Muscle of arm (tissue), 12 donors: ENCODE data around the gene ALPK1. TPM values are rescaled to one million over a fixed set of nuclear protein-coding genes. Genes with fewer than 3 reads are reported as not detected.

ENCODE experiments used
- DNase-seq: peaks from one replicate; pipeline ENCODE4 v3.0.0-alpha.2; 2013
- polyA plus RNA-seq, 12 donors: library from polyadenylated mRNA; unstranded; fragments of 120-200 nt; gene quantifications; one replicate each; pipeline ENCODE4 v1.2.1, GENCODE V29; 2013; ENCODE audit not compliant: insufficient read length in 12 of 12

The ALPK1 gene
- polyA plus RNA-seq, 12 donors = 2.4 to 16.9 (median 7.7) TPM; not detected in 1

DNA sequence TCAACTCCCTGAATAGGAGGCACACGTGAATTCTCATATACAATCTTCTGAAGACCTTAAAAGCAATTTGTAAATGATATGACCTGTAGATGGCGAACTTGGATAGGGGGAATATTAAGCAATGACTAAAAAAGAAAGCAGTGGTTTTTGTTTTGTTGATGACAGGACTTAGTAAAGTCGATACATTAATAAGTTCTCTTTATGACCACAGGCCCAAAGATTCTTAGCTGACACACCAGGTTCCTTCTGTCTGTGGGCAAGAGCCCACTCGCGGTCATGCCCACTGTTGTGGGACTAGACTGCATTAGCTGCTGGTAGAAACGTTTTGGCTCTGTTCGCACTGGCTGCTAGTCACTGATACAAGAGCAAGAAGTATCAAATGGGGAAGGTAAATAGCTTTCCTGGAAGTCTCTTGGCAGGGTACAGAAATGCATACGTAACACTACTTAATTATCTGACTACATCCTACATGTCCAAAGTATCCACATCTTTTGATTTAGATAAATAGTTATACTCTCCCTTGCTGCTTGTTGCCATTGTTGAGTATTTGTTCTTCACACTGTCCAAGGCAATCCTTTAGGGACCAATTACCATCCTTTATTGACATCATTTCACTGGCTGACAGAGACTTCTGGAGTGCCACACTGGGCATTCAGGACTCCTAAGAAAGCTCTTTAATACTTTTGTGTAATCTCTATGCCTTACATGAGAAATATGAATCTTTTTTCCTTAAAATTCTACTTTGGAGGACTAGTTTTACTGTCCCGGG is 31.0 kb downstream of the ALPK1 start:
- peak; percentile 41 for DNase-seq

DNA sequence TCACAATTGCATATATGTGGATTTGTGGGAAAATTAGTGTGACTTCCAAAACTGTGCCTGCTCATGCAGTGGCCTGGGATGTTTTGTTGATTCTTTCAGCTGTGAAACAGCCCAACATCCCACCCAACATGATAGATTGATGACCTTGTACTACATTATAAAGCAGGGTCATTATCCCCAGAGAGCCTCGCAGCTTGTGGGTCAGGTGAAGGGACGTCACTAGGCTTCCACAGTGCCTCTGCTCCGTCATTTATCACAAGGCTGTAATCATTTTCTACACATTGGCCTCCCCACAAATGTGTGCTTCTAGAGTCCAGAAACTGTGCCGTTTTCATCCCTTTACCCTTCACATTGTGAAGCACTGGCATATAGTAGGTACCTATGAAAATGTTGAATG is 31.6 kb downstream of the ALPK1 start:
- DNase-seq = no peak

DNA sequence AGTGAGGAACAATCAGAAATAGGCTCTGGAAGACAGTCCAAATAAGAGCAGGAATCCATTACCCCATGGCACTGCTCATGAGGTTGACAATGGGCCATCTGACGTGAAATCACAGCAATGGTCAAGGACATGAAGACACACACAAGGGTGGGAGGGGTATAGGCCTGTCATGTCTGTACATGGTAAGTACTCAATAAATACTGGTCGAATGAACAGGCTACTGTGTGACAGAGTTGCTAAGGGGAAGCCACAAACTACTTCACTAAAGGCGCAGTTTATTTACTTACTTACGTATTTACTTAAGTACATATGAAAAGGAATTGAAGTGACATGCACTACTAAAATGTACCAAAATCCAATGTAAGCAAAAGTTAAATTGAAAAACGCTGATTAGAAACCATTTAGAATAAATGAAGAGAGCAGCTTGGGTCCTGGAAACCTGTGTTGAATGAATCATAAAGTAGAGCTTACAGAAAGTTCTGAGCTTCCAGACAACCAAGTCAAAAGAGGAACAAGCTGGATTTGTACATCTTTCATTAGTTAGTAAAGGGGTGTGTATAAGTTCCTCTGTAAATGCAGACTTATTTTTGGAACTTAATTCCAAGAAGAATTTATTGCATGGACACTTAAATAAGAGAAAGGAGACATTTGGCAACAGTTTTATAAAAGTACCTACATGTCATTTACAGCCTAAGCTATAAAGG is 32.7 kb downstream of the ALPK1 start:
- DNase-seq = no peak

DNA sequence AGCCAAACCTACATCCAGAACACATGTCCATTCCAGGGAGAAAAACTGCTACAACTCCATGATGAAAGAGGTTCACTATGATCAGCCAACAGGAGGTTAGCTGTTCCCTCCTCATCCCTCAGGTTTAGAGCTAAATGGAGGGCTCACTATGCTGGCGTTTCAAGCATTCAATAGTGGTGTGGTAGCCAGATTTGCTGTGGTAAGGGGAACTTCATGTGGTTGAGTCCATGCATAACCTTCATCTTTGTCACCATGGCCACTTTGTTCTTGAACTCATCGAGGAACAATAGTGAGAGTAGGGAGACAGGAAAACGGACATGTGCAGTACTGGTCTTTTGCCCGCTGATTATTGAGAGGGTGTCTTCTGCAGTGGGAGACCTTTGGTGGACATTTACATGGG is 33.8 kb downstream of the ALPK1 start:
- no peak for DNase-seq

DNA sequence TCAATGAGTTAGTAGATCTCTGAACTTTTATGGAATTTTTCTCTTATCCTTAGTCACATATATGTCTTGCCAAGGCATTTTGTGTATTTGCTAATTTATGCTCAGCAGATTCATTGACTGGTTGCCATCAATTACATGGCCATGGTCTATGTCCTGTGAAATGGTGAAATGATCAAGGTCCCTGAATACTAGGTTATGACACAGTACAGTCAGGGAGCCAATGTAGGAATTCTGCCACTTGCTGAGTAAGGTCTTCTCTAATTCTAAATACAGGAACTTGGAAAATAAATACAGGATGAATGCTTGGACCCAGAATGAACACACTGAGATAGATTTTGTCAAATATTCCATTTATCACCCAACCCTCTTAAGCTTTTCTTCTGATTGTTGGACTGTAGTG is 35.2 kb downstream of the ALPK1 start:
- no peak for DNase-seq

DNA sequence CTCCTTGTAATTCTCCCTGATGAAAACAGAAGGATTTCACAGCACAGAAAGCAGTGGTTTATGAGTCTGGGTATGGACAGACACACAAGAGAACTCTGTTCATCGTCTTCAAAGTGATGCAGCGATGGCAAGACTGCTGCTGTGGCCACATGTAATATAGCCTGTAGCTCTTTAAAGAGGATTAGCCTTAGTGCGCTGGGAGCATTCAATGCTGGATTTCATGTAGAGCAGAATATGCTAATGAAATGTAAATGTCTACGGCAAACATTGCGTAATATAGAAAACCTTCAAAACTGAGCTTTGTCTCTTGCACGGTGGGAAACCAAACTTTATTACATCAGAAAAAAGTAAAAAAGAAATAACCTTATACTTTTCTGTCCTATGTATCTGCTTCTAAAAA is 42.9 kb downstream of the ALPK1 start:
- no peak for DNase-seq

DNA sequence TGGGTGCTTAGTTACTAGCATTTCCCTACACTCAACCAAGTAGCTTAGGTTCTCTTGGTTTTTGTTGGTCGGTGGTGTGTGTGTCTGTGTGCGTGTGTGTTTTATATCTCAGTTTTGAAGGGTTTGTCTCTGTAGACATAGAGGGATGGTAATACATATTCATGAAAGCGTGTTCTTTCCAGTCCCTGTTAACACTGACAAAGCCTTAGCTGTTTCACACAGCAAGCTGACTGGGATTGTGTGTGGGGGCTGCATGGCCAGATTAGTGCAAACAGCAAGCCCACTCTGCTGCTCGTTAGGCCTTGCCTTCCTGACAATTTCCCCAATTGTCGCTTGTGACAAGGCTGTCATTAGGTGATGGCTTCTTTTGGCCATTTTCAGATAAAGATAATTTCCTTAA is 43.9 kb downstream of the ALPK1 start:
- DNase-seq = no peak

DNA sequence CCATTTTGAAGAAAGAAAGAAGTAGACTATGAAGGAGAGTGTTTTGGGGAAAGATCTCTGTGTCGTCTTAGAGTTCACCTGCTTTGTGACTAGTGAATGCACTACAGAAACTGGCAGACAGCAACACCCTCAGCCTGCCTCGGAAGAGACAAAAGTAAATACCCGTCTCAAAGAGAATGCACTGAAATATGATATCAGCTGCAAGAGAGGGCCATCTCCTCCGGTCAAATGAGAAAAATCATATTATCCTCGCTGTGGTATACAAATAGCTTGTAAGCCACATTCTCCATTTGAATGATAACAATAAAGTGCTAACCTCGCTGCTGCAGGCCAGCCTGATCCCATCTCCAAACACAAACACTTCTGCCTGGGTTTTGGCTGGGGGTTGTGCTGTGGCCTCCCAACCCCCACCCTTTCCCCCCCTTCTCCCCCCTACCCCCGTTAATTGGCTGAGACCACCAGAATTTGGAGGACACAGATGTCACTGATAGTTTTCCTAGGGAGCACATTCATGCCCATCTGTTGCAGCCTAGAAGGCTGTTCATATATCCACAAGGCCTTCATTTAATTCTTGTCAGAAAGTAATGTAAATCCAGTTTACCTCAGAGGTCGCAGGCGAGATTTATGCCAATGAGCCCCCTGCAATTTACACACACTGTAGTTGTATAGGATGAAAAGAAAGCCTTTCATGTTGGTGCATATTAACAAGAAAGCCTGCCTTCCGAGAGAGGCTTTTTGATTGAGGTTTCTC is 46.3 kb downstream of the ALPK1 start:
- no peak for DNase-seq

DNA sequence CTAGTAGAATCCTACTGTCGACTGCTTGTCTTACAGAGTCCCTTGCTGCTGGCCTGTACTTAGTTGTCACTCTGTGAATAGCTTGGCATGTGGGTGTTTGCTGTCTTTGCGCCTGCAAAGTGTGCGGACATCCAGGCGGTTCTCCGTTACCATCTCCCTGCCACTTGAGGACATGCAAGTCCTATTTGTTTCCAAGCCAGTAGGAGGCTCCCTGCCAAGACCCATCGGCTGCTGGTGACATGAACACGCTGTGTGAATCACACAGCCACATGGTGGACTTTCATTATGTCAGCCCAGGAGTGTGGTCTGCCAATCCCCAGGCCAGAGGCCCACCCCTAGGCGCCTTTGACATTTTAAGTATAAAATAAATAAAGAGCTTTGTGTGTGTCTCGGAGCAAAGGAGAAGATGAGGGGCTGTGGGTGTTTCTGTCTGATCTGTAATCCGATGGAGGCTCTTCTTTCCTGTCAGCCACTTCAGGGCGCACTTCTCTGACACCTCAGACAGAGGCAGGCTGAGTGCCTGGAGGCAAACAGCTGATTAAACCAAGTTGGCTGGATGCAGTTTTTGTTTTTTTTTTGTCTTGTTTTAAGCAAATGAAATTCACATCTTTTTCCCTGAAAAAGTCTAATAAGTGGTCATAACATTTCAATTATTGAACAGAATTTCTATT is 51.5 kb downstream of the ALPK1 start:
- peak; percentile 15 for DNase-seq

DNA sequence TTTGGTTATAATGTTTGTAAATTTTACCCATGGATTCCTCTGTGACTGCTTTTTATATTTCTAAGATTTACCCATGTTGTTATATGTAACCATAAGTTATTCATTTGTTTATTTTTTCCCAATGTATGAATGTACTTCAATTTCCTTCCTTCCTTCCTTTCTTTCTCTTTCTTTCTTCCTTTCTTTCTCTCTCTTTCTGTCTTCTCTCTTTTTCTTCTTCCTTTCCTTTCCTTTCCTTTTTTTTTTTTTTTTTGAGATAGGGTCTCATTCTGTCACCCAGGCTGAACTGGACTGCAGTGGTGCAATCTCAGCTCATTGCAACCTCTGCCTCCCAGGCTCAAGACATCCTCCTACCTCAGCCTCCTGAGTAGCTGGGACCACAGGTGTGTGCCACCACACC is 55.6 kb downstream of the ALPK1 start:
- DNase-seq = no peak

DNA sequence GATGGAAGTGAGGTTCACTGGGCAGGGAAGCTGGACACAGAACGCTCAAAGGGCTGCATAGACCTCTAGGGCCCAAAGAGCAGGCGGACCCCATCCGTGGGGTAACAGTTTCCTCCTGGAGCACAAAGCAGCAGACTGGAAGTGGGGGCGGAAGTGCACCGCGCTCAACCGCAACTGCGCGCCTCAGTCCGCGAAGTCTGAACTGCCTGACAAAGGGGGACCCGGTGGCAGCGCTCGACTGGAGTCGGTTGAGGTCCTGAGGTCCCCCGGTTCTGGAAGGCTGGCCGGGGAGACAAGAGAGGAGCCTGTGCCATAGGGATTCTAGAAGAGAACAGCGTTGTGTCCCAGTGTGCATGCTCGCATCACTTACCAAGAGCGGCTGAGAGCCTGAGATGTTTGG is 58.5 kb downstream of the ALPK1 start:
- DNase-seq = no peak

DNA sequence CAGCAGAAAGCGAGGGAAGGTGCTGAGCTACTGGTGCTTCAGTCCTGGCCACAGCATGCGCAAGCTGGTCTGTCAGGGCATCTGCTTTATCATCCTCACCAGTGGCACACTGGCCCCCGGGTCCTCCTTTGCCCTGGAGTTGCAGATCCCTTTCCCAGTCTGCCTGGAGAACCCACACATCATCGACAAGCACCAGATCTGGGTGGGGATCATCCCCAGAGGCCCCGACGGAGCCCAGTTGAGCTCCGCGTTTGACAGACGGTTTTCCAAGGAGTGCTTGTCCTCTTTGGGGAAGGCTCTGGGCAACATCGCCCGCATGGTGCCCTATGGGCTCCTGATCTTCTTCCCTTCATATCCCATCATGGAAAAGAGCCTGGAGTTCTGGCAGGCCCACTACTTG is 60.3 kb downstream of the ALPK1 start:
- no peak for DNase-seq

DNA sequence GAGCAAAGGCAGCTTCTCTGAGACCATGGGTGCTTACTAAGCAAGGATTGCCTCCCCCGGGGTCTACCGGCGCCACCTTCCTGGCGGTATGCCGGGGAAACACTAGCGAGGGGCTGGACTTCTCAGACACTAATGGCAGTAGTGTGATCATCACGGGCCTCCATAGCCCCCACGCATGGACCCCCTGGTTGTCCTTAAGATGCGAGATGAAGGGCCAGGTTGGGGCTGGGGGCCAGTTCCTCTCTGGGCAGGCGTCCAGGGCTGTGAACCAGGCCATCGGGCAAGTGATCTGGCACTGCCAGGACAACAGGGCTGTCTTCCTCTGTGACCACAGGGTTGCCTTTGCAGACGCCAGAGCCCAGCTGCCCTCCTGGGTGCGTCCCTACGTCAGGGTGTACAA is 60.7 kb downstream of the ALPK1 start:
- DNase-seq = no peak

DNA sequence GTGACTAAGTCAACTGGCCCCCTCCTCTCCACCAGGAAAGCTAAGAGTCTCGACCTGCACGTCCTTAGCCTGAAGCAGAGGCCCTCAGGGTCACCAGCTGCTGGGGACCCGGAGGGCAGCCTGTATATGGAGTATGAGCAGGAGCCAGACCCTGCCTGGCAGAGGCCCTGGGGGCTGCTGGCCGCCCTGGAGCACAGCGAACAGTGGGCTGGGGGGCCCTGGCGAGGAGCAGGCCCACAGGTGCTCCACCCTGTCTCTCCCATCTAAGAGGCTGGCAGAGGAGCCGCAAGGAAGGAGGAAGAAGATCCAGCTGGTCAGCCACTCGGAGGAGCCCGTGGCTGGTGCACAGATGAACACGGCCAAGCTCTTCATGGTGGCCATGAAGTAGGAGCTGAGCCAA is 61.2 kb downstream of the ALPK1 start:
- DNase-seq = no peak

DNA sequence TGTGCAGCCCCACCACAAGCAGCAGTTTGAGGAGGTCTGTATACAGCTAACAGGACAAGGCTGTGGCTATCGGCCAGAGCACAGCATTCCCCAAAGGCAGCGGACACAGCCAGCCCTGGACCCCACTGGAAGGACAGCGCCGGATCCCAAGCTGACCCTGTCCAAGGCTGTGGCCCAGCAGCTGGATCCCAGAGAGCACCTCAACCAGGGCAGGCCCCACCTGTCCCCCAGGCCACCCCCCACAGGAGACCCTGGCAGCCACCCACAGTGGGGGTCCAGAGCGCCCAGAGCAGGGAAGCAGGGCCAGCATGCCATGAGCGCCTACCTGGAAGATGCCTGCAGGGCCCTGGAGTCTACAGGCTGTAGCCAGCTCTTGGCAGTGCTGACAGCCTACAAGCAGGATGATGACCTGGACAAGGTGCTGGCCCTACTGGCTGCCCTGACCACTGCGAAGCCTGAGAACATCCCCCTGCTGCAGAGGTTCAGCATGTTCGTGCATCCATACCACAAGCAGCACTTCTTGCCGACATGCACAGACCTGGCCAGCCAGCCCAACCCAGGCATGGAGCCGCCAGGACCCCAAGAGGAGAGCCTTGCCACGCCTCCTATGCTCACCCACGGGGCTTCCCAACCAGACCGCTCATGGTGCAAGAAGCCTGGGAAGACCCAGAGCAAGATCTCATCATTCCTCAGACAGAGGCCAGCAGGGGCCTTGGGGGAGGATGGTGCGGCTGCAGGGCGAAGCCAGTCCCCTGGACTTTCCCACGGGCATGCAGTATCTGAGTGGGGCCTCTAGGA is 62.0 kb downstream of the ALPK1 start:
- no peak for DNase-seq

DNA sequence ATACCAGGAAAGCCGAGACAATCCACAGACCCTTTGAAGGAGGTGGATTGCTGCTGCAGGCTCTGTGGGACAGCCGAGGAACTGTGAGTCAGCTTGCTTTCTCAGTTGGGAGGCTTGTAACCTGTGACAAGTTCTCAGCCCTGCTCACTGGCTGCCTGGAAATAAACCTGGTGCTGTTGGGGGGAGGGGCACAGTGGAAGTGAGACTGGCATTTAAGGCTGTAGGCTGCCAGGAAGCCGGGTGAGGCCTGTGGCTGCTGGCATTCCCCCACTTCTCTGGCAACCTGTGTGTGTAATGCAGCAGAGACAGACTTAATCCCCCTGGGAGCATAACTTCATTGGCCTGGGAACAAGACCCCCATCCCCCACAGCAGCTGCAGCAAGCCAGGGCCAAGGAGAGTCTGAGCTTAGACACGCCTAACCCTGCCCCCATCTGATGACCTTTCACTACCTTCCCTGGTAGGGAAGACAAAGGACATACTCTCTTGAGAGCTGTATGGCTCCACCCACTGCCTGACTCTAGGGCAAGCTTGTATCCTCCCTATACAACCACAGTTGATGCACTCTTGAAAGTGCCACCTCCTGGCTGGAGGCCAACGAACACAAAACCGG is 64.1 kb downstream of the ALPK1 start:
- DNase-seq = no peak

DNA sequence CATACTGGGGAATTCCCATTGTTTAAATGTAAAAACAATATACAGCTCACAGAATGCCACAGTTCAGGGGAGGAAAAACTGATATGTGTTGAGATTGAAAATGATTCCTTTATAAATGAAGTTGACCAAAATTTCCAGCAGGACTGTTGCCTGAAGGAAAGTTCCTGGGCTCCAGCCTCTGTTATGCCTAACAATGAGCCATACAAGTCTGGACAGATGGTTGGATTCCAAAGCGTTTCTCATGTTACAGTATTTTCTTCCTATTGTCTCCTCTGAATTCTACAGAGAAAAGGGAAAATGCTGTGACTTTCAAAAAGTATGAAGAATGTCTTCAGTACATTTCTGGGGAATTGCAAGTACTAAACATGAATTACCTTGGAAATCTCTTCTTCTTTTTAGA is 73.3 kb downstream of the ALPK1 start:
- no peak for DNase-seq

DNA sequence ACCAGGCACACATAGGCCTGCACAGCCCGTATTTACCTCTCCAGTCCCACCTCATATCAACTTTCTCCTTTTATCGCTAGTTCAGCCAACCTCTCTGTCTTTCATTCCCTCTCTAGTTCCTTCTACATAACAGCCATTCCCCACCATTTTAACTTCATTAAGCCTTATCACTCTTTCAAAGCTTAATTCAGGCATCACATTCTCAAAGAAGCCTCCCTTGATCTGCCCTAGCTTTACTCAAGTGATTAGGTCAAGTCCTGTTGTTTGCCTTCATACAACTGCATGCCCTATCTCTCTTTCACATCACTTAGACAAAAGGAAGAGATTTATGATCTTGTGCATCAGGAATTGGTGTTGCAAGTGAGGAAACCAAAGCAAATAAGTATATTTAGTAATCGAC is 74.2 kb downstream of the ALPK1 start:
- no peak for DNase-seq

DNA sequence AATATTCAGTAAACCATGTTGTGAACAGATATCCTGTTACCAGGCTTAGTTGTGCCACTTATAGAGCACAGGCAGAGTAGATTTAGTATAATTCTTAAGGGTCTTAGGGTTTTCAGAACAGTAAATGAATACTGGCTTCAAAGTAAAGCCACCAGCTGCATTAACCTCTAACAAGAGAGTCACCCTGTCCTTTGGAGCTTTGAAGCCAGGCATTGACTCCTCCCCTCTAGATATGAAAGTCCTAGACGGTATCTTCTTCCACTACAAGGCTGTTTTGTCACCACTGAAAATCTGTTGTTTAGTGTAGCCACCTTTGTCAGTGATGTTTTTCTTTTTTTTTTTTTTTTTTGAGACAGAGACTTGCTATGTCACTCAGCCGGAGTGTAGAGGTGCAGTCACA is 77.7 kb downstream of the ALPK1 start:
- DNase-seq = no peak

DNA sequence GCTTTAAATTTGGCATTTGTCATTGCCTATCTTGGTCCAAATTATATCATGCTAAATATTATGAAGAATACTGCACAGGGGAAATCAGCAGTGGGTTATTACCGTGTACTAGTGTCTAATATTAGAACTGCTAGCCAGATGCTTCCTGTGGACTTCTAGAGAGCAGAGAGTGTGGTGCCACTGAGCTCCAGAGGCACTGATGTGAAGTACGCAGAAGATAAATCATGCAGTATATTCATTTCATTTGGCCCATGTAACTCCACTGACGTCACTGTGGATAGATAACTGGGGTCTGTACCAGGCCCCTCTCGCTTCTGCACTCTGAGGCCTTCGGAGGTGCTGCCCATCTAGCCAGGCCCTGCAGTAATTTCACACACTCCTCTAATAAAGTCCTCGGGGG is 80.0 kb downstream of the ALPK1 start:
- DNase-seq = no peak

DNA sequence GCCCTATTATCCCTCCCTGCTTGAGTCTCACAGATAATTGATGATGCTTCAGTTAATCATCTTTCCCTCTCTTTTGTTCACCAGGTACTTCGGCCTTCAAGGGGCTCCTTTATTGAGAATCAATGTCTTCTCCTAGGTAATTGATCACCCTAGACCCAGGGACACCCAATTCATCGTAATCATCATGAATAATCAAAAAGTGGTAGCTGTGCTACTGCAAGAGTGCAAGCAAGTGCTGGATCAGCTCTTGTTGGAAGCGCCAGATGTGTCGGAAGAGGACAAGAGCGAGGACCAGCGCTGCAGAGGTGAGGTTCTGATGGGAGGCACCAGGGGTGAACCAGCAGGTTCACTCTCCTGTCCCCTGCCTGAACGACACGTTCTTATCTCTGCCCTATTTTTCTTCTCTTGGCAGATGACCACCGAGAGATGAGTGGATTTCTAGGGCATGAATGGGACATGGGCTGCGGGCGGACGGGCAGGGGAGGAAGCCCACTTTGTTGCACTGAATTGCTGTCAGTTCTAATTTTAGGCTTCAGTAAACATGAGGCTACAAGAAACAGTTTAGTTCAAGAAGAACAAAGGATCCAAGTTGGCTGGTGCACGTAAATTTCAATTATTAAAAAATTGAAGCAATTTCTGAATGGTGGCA is 80.5 kb downstream of the ALPK1 start:
- DNase-seq = no peak
